Gastroesophageal sphincter (tissue), 4 donors: ENCODE results near the gene MAP3K20. TPM values are rescaled to one million over a fixed set of nuclear protein-coding genes. Genes with fewer than 3 reads are reported as not detected.

Experiments
- ATAC-seq: fragments of 150-250 bp; one replicate; pipeline ENCODE4 v1.9.1; 2016; ENCODE audit warnings: mild to moderate bottlenecking, moderate library complexity
- H3K27ac ChIP-seq, 4 donors: fragments of 200-600 bp; sonication (generic) in 3 of 4; 1 replicate in 3 of 4; 2 replicates in 1 of 4; pipeline ENCODE4 v1.5.1; 2016 to 2019
- H3K27me3 ChIP-seq: fragments of 200-600 bp; sonication (generic); one replicate; pipeline ENCODE4 v1.5.1; 2019
- H3K36me3 ChIP-seq, 2 donors: fragments of 200-600 bp; sonication (generic); one replicate each; pipeline ENCODE4 v1.5.1; 2019; ENCODE audit warnings: control low read depth in 1 of 2
- H3K4me1 ChIP-seq, 3 donors: fragments of 200-600 bp; sonication (generic); 1 replicate in 2 of 3; 2 replicates in 1 of 3; pipeline ENCODE4 v1.5.1; 2016 to 2019; ENCODE audit warnings: control low read depth in 2 of 3
- H3K4me3 ChIP-seq, 2 donors: fragments of 200-600 bp; sonication (generic); one replicate each; pipeline ENCODE4 v1.5.1; 2019; ENCODE audit warnings: mild to moderate bottlenecking in 1 of 2, moderate library complexity in 1 of 2
- H3K9me3 ChIP-seq, 3 donors: fragments of 200-600 bp; sonication (generic); one replicate each; pipeline ENCODE4 v1.5.1; 2017 to 2019; ENCODE audit warnings: control low read depth in 2 of 3
- CTCF ChIP-seq, 4 experiments: fragments of 200-600 bp in 2 of 4; fragments of 450-650 bp in 2 of 4; sonication (generic) in 1 of 4; IDR thresholded peaks; one replicate each; pipeline ENCODE4 v1.5.1; 2017 to 2019; ENCODE audit warnings: antibody characterized with exemption in 4 of 4, mild to moderate bottlenecking in 2 of 4, moderate library complexity in 2 of 4
- EP300 ChIP-seq: sonication (generic); formaldehyde crosslinking; IDR thresholded peaks from one replicate; pipeline ENCODE4 v1.6.1; 2017; ENCODE audit warnings: antibody characterized with exemption, mild to moderate bottlenecking
- POLR2A ChIP-seq, 2 donors: fragments of 450-650 bp; IDR thresholded peaks; one replicate each; pipeline ENCODE4 v1.6.1; 2017; ENCODE audit warnings: antibody characterized with exemption in 2 of 2, mild to moderate bottlenecking in 2 of 2, moderate library complexity in 1 of 2
- POLR2AphosphoS5 ChIP-seq: sonication (generic); formaldehyde crosslinking; IDR thresholded peaks from one replicate; pipeline ENCODE4 v1.6.1; 2017; ENCODE audit warnings: antibody characterized with exemption
- WGBS, 2 donors: methylation state at CpG; one replicate each; pipeline ENCODE4 v1.1.5; 2018; ENCODE audit warnings: low coverage in 1 of 2; 5-methylcytosine and 5-hydroxymethylcytosine counted together
- total RNA-seq, 4 donors: library from RNA; depleted of rRNA; stranded (reverse); fragments of >200 nt; gene quantifications; one replicate each; pipeline ENCODE4 v1.1.0, GENCODE V29; 2016

MAP3K20 gene
- total RNA-seq, 4 donors from 2014 or later = 318 to 496 (median 327) TPM

GRCh38 chr2:173286153-173286809 lies 210.6 kb downstream of the MAP3K20 start:
- Histone ChIP-seq H3K4me1 (peaks cover 0 to 39% (median 0%) of the 10 kb centered on the region in 3 donors), H3K27me3 (no peaks in the 10 kb centered on the region), H3K36me3 (no peaks in the 10 kb centered on the region), H3K9me3 (no peaks in the 10 kb centered on the region), H3K27ac (no peak overlapping the region), H3K4me3 (no peak overlapping the region)
- WGBS, 2 donors = 82 to 84% methylated on average over 7 of the region's 7 CpGs
- ATAC-seq = no peak
- TF ChIP-seq POLR2A (IDR thresholded peaks at IDR 0.05) (no peak), CTCF (IDR thresholded peaks at IDR 0.05) (no peak), POLR2AphosphoS5 (no peak), EP300 (no peak)

GRCh38 chr2:173287594-173287993 lies 211.9 kb downstream of the MAP3K20 start:
- WGBS, 2 donors = 40 to 63% methylated on average over 2 of the region's 2 CpGs
- H3K27ac ChIP-seq = peak overlapping the region in 3 of 4 donors; percentile 52 to 77 (median 77)
- peak; percentile 82 for ATAC-seq
- no peaks in the 10 kb centered on the region for H3K9me3 ChIP-seq
- H3K36me3 ChIP-seq = no peaks in the 10 kb centered on the region
- H3K4me1 ChIP-seq = peaks cover 0 to 39% (median 0%) of the 10 kb centered on the region in 3 donors
- no peak for TF ChIP-seq CTCF (IDR thresholded peaks at IDR 0.05)
- peak; percentile 54 for TF ChIP-seq POLR2AphosphoS5
- H3K27me3 ChIP-seq = no peaks in the 10 kb centered on the region
- no peak overlapping the region for H3K4me3 ChIP-seq

- H3K36me3 ChIP-seq = no peaks in the 10 kb centered on the region
- ATAC-seq = no peak
- H3K9me3 ChIP-seq = no peaks in the 10 kb centered on the region
- TF ChIP-seq EP300 (no peak), CTCF (IDR thresholded peaks at IDR 0.05) (no peak), POLR2AphosphoS5 (no peak), POLR2A (IDR thresholded peaks at IDR 0.05) (no peak)
- peaks cover 0 to 39% (median 0%) of the 10 kb centered on the region in 3 donors for H3K4me1 ChIP-seq
- H3K4me3 ChIP-seq = no peak overlapping the region
- peak overlapping the region in 3 of 4 donors; percentile 40 to 77 (median 77) for H3K27ac ChIP-seq
- WGBS, 2 donors = 69 to 89% methylated on average over 2 to 3 of the region's 3 CpGs
- H3K27me3 ChIP-seq = no peaks in the 10 kb centered on the region
Observed at GRCh38 chr2:173288561-173288960, 212.9 kb downstream of the MAP3K20 start.

- H3K36me3 ChIP-seq = no peaks in the 10 kb centered on the region
- H3K4me1 ChIP-seq = peaks cover 0 to 36% (median 0%) of the 10 kb centered on the region in 3 donors
- no peak overlapping the region for H3K4me3 ChIP-seq
- TF ChIP-seq POLR2AphosphoS5 (no peak), EP300 (no peak), POLR2A (IDR thresholded peaks at IDR 0.05) (no peak), CTCF (IDR thresholded peaks at IDR 0.05) (no peak)
- H3K27me3 ChIP-seq = no peaks in the 10 kb centered on the region
- no peak for ATAC-seq
- H3K27ac ChIP-seq = no peak overlapping the region
- no peaks in the 10 kb centered on the region for H3K9me3 ChIP-seq
- 61 to 92% methylated on average over 2 of the region's 2 CpGs for whole genome bisulfite sequencing, 2 donors
Observed at GRCh38 chr2:173290046-173290445, 214.4 kb downstream of the MAP3K20 start.

DNA sequence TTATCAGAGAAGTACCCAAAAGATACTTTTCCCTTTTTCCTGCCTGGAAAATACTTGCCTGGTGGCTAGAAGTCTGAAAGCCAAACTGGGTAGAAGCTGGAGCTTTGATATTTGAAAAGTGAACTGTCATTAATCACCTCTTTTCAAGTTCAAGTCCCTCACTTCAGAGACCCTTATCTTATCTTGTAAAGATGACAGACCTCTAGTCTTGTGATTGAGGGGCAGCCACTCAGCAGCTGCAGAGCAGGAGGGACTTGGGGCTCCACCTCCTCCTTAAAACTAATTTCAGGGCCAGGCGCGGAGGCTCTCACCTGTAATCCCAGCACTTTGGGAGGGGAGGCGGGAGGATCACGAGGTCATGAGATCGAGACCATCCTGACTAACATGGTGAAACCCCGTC lies 214.9 kb downstream of the MAP3K20 start:
- no peak overlapping the region for H3K27ac ChIP-seq
- no peak overlapping the region for H3K4me3 ChIP-seq
- H3K27me3 ChIP-seq = no peaks in the 10 kb centered on the region
- no peaks in the 10 kb centered on the region for H3K36me3 ChIP-seq
- no peak for ATAC-seq
- H3K9me3 ChIP-seq = no peaks in the 10 kb centered on the region
- TF ChIP-seq POLR2A (IDR thresholded peaks at IDR 0.05) (no peak), POLR2AphosphoS5 (no peak), EP300 (no peak), CTCF (IDR thresholded peaks at IDR 0.05) (no peak)
- peaks cover 0 to 31% (median 0%) of the 10 kb centered on the region in 3 donors for H3K4me1 ChIP-seq
- WGBS, 2 donors = no CpG with 5 or more reads among the region's 6 CpGs
